ENCODE measurements around the gene CLSTN1.
"Not testable (repeated sequence)": the region's sequence is repeated elsewhere in the genome, so short reads cannot be mapped to it uniquely, and the experiment has no call there.

DNA sequence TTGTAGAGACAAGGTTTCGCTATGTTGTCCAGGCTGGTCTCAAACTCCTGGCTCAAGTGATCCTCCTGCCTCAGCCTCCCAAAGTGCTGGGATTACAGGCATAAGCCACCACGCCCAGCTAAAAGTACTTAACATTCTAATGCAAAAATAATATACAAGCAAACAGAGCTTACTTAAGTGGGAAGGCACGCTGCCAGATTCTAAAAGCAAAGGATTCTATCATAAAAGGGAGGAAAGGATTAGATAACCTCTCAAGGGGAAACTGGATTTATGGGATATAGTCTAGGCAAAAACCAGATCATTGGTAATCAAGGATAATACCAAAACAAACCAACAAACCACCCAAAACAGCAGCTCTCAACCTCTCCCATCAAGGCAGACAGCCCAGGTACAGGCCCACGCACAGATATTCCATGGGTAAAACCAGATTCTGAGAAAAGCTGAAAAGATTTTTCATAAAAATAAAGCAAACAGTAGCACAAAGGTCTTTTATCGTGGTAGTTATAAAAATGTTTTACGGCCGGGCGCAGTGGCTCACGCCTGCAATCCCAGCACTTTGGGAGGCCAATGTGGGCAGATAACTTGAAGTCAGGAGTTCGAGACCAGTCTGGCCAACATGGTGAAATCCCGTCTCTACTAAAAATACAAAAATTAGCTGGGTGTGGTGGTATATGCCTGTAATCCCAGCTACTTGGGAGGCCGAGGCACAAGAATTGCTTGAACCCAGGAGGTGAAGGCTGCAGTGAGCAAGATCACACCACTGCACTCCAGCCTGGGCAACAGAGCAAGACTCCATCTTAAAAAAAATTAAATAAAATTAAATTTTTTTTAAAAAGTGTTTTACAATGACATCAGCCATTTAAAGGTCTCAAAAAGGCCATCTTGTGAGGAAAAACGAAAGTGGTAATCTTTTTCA lies 20.5 kb downstream of the CLSTN1 start:
- TF ChIP-seq CTCF (IDR thresholded peaks at IDR 0.05); EZH2 (IDR thresholded peaks at IDR 0.05; ENCODE audit: borderline replicate concordance, insufficient read depth, low read depth, low read length, poor library complexity, severe bottlenecking): not testable (repeated sequence)

Data from B cell (primary cell).